ENCODE data around the gene CREB3L2. TPM values are rescaled to one million over a fixed set of nuclear protein-coding genes. Genes with fewer than 3 reads are reported as not detected.
A peak's percentile ranks its signal among the peaks of the same experiment; 100 is the strongest.

Gene CREB3L2
- total and polyA plus RNA-seq, 2 of the 13 experiments (the other 11 are each of a cell fraction or from before 2014, with no cell fraction given), result 22.1 to 41.1 TPM

DNA sequence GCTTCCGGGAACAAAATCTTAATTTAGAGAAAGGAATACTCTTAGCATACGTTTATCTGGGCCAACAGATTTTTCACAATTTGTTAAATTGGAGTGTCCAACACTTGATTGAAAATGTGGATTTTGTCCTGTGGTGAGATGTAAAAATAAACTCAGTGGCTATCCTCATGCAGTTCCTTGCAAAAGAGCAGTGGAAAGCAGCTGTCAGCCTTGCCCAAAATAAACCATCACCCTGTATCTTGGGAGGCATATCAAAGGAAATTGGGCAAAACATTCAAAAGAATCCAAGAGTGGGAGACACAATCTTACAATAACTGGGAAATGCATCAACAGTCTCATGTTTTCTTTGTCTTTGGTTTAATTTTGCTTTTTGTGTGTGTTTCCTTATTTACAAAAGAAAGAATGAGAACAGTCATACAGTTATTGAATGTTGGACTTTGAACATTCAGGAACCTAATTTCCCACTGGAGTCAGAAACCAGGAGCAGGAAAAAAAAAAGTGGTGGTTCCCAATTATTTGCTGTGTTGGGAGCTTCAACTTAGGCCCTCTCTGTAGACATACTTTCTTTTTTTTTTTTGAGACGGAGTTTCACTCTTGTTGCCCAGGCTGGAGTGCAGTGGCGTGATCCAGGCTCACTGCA, 110.8 kb downstream of the CREB3L2 start (continued):
- TF ChIP-seq, protein P1, sequence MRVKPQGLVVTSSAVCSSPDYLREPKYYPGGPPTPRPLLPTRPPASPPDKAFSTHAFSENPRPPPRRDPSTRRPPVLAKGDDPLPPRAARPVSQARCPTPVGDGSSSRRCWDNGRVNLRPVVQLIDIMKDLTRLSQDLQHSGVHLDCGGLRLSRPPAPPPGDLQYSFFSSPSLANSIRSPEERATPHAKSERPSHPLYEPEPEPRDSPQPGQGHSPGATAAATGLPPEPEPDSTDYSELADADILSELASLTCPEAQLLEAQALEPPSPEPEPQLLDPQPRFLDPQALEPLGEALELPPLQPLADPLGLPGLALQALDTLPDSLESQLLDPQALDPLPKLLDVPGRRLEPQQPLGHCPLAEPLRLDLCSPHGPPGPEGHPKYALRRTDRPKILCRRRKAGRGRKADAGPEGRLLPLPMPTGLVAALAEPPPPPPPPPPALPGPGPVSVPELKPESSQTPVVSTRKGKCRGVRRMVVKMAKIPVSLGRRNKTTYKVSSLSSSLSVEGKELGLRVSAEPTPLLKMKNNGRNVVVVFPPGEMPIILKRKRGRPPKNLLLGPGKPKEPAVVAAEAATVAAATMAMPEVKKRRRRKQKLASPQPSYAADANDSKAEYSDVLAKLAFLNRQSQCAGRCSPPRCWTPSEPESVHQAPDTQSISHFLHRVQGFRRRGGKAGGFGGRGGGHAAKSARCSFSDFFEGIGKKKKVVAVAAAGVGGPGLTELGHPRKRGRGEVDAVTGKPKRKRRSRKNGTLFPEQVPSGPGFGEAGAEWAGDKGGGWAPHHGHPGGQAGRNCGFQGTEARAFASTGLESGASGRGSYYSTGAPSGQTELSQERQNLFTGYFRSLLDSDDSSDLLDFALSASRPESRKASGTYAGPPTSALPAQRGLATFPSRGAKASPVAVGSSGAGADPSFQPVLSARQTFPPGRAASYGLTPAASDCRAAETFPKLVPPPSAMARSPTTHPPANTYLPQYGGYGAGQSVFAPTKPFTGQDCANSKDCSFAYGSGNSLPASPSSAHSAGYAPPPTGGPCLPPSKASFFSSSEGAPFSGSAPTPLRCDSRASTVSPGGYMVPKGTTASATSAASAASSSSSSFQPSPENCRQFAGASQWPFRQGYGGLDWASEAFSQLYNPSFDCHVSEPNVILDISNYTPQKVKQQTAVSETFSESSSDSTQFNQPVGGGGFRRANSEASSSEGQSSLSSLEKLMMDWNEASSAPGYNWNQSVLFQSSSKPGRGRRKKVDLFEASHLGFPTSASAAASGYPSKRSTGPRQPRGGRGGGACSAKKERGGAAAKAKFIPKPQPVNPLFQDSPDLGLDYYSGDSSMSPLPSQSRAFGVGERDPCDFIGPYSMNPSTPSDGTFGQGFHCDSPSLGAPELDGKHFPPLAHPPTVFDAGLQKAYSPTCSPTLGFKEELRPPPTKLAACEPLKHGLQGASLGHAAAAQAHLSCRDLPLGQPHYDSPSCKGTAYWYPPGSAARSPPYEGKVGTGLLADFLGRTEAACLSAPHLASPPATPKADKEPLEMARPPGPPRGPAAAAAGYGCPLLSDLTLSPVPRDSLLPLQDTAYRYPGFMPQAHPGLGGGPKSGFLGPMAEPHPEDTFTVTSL (CRISPR knock-in tag; IDR thresholded peaks at IDR 0.05; ENCODE audit: borderline replicate concordance), result peak; percentile 42; the same call in 1 of the 2 replicates
- TF ChIP-seq NPAS2 (CRISPR knock-in tag; IDR thresholded peaks at IDR 0.05; ENCODE audit: borderline replicate concordance) (no peak), SP140L (CRISPR knock-in tag; IDR thresholded peaks at IDR 0.05; ENCODE audit: borderline replicate concordance) (no peak), GTF3A (CRISPR knock-in tag; conservative IDR thresholded peaks at IDR 0.05) (no peak), ZNF180 (CRISPR knock-in tag; IDR thresholded peaks at IDR 0.05; ENCODE audit: borderline replicate concordance, low read depth) (no peak), HNF4G (IDR thresholded peaks at IDR 0.05; ENCODE audit: borderline replicate concordance, low read depth, low read length) (peak; percentile 7; the same call in 1 of the 2 replicates), HNF4G (CRISPR knock-in tag; IDR thresholded peaks at IDR 0.05; ENCODE audit: borderline replicate concordance, low read depth) (no peak), RBM22 (optimal IDR thresholded peaks at IDR 0.05; ENCODE audit: low read length) (peak; percentile 23), SIN3B (IDR thresholded peaks at IDR 0.05; ENCODE audit: low read length) (no peak), ZNF446 (CRISPR knock-in tag; IDR thresholded peaks at IDR 0.05) (no peak), ZNF883 (CRISPR knock-in tag; IDR thresholded peaks at IDR 0.05; ENCODE audit: not compliant biosample characterization) (no peak), ZFP36L1 (CRISPR knock-in tag; IDR thresholded peaks at IDR 0.05) (no peak)
- TF ChIP-seq, protein P2, sequence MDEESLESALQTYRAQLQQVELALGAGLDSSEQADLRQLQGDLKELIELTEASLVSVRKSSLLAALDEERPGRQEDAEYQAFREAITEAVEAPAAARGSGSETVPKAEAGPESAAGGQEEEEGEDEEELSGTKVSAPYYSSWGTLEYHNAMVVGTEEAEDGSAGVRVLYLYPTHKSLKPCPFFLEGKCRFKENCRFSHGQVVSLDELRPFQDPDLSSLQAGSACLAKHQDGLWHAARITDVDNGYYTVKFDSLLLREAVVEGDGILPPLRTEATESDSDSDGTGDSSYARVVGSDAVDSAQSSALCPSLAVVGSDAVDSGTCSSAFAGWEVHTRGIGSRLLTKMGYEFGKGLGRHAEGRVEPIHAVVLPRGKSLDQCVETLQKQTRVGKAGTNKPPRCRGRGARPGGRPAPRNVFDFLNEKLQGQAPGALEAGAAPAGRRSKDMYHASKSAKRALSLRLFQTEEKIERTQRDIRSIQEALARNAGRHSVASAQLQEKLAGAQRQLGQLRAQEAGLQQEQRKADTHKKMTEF (CRISPR knock-in tag; IDR thresholded peaks at IDR 0.05), result peak; percentile 59
- TF ChIP-seq, protein P3, sequence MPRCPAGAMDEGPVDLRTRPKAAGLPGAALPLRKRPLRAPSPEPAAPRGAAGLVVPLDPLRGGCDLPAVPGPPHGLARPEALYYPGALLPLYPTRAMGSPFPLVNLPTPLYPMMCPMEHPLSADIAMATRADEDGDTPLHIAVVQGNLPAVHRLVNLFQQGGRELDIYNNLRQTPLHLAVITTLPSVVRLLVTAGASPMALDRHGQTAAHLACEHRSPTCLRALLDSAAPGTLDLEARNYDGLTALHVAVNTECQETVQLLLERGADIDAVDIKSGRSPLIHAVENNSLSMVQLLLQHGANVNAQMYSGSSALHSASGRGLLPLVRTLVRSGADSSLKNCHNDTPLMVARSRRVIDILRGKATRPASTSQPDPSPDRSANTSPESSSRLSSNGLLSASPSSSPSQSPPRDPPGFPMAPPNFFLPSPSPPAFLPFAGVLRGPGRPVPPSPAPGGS (CRISPR knock-in tag; IDR thresholded peaks at IDR 0.05), result no peak
- TF ChIP-seq, protein P4, sequence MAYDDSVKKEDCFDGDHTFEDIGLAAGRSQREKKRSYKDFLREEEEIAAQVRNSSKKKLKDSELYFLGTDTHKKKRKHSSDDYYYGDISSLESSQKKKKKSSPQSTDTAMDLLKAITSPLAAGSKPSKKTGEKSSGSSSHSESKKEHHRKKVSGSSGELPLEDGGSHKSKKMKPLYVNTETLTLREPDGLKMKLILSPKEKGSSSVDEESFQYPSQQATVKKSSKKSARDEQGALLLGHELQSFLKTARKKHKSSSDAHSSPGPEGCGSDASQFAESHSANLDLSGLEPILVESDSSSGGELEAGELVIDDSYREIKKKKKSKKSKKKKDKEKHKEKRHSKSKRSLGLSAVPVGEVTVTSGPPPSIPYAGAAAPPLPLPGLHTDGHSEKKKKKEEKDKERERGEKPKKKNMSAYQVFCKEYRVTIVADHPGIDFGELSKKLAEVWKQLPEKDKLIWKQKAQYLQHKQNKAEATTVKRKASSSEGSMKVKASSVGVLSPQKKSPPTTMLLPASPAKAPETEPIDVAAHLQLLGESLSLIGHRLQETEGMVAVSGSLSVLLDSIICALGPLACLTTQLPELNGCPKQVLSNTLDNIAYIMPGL (CRISPR knock-in tag; IDR thresholded peaks at IDR 0.05; ENCODE audit: borderline replicate concordance in 1 of 2, low read depth in 1 of 2), result no peak
- TF ChIP-seq, protein P5, sequence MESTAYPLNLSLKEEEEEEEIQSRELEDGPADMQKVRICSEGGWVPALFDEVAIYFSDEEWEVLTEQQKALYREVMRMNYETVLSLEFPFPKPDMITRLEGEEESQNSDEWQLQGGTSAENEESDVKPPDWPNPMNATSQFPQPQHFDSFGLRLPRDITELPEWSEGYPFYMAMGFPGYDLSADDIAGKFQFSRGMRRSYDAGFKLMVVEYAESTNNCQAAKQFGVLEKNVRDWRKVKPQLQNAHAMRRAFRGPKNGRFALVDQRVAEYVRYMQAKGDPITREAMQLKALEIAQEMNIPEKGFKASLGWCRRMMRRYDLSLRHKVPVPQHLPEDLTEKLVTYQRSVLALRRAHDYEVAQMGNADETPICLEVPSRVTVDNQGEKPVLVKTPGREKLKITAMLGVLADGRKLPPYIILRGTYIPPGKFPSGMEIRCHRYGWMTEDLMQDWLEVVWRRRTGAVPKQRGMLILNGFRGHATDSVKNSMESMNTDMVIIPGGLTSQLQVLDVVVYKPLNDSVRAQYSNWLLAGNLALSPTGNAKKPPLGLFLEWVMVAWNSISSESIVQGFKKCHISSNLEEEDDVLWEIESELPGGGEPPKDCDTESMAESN (CRISPR knock-in tag; conservative IDR thresholded peaks at IDR 0.05), result no peak
